Ureter (tissue), 1 donor: ENCODE results near the gene CHRD. TPM values are rescaled to one million over a fixed set of nuclear protein-coding genes. Genes with fewer than 3 reads are reported as not detected.
"Not testable (repeated sequence)": the region's sequence is repeated elsewhere in the genome, so short reads cannot be mapped to it uniquely, and the experiment has no call there.

Experiments
- DNase-seq: peaks from one replicate; pipeline ENCODE4 v3.0.0-alpha.2; 2020; ENCODE audit warnings: low spot score
- total RNA-seq: library from RNA; stranded (reverse); gene quantifications from one replicate; pipeline ENCODE4 v1.2.4, GENCODE V29; 2023
- donor health status: DM: yes; HTN: yes; CAD: no.

The CHRD gene
- total RNA-seq, 1 donor from 2014 or later = 16.8 TPM

GRCh38 chr3:184414418-184415202, 34.8 kb downstream of the CHRD start:
- DNase-seq = no peak

DNA sequence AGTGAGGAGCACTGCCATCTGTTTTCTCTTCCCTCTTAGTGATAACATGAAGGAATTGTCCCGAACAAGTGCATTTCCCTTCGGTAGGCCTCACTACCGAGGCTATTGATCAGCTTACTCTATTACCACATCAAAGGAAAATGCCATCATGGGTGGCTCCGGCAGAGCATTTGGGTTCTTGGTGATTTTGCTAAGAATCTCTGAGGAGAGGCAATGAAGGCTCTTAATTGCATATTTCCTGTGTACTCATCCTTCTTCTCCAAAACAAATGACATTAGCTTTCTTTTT, 35.3 kb downstream of the CHRD start:
- no peak for DNase-seq

DNA sequence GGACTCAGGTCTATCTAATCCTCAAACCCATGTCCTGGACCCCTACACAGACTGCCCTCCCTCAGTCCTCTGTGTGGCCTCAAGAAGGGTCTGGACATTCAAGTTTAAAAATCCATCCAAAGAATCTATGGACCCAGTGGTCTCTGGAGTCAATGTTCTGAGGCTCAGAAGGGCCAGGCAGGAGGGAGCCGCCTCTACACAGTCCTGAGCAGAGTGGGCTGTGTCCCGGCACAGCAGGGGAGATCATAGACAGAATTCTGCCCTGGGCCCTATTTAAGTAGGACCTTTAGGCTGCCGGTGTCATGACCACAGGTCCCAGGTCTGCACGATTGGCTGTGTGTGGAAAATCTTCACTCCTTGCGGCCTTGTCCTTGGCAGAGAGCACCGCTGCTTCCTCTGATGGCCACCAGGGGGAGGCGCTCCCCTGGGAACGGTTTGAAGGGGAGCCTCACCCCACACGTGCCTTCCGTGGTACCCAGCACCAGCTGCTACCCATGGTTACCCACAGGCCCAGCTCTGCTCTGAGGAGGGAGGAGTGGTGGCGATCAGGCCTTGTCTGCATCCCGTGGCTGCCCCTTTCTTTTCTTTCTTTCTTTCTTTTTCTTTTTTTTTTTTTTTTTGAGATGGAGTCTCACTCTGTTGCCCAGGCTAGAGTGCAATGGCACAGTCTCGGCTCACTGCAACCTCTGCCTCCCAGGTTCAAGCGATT, 37.9 kb downstream of the CHRD start:
- peak; percentile 73 for DNase-seq

DNA sequence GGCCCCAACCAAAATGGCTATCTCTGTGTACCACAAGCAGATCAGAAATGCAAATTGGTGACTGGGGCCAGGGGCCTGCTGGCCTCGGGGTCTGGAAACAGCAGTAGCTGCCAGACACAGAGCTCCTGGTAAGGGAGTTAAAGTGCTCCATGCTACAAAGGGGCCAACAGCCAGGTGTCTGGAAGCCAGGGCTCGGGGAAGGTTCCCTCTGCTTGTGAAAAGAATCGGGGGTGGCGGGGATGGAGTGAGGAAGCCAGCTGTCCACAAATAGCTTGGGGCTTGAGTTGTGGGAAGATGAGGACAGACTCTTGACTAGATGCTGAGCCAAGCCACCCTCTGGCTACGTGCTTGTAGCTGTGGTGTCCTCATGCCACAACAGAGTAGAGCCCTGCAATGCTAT, 39.3 kb downstream of the CHRD start:
- no peak for DNase-seq

GRCh38 chr3:184423561-184423960, 43.7 kb downstream of the CHRD start:
- no peak for DNase-seq

GRCh38 chr3:184426691-184427141, 46.9 kb downstream of the CHRD start:
- DNase-seq = no peak

- DNase-seq = no peak
Measured at GRCh38 chr3:184428561-184429175, 48.8 kb downstream of the CHRD start.

- no peak for DNase-seq
Measured at GRCh38 chr3:184429786-184430185, 49.9 kb downstream of the CHRD start.

- DNase-seq = no peak
Measured at GRCh38 chr3:184430940-184431339, 51.1 kb downstream of the CHRD start.

GRCh38 chr3:184433178-184433577, 53.3 kb downstream of the CHRD start:
- not testable (repeated sequence) for DNase-seq

- DNase-seq = no peak
Measured at GRCh38 chr3:184439096-184439495, 59.2 kb downstream of the CHRD start.

Other genes with a start within 250 kb of the CHRD start
- 48.6 TPM for gene EIF2B5, start 244.7 kb upstream of the CHRD start, total RNA-seq
- 61.1 TPM for gene DVL3, start 224.7 kb upstream of the CHRD start, total RNA-seq
- gene AP2M1, start 205.2 kb upstream of the CHRD start, total RNA-seq = 243 TPM
- gene ABCF3, start 193.9 kb upstream of the CHRD start, total RNA-seq = 77.6 TPM
- not detected for gene VWA5B2, start 150.5 kb upstream of the CHRD start, total RNA-seq
- 46.2 TPM for gene ALG3, start 131.1 kb upstream of the CHRD start, total RNA-seq
- 3.1 TPM for gene EEF1AKMT4, start 130.4 kb upstream of the CHRD start, total RNA-seq
- not detected for gene CAMK2N2, start 118.5 kb upstream of the CHRD start, total RNA-seq
- gene ECE2, start 104.0 kb upstream of the CHRD start, total RNA-seq = 0.81 TPM
- gene PSMD2, start 80.8 kb upstream of the CHRD start, total RNA-seq = 136 TPM
- gene EIF4G1, start 65.4 kb upstream of the CHRD start, total RNA-seq = 351 TPM
- 13.5 TPM for gene FAM131A, start 42.5 kb upstream of the CHRD start, total RNA-seq
- 11.7 TPM for gene CLCN2, start 18.4 kb upstream of the CHRD start, total RNA-seq
- gene POLR2H, start 18.3 kb upstream of the CHRD start, total RNA-seq = 79.6 TPM
- 0.89 TPM for gene THPO, start 1.8 kb upstream of the CHRD start, total RNA-seq
- gene EPHB3, start 181.7 kb downstream of the CHRD start, total RNA-seq = 4.9 TPM